WTC11 (cell line): ENCODE results near the gene TUNAR. TPM values are rescaled to one million over a fixed set of nuclear protein-coding genes. Genes with fewer than 3 reads are reported as not detected.

Experiments
- ATAC-seq: fragments of 200-7000 bp; cut with Tn5 transposase; 2 replicates; pipeline ENCODE4 v1.10.0; 2021; ENCODE audit warnings: mild to moderate bottlenecking, moderate library complexity
- CTCF ChIA-PET: fragments of 300-600 bp; sonication (Branson Sonifier 250); formaldehyde crosslinking; loops from one replicate; lab custom pipeline; 2021; ENCODE audit warnings: antibody characterized with exemption; lab: Charles Lee
- POLR2A ChIA-PET: fragments of 350-600 bp; sonication (Branson Sonifier 250); formaldehyde crosslinking; loops from one replicate; lab custom pipeline; 2021; ENCODE audit warnings: antibody characterized with exemption; lab: Charles Lee
- DNase-seq: peaks from one replicate; pipeline ENCODE4 v3.0.0; 2021; ENCODE audit warnings: low spot score
- H3K27ac Mint-ChIP-seq: 2 replicates; pipeline ENCODE4 v1.8.0; 2021; ENCODE audit warnings: mixed read lengths
- H3K27me3 Mint-ChIP-seq: 2 replicates; pipeline ENCODE4 v1.8.0; 2021; ENCODE audit warnings: low read depth, mild to moderate bottlenecking, moderate library complexity, mixed read lengths
- H3K36me3 Mint-ChIP-seq: 2 replicates; pipeline ENCODE4 v1.8.0; 2021; ENCODE audit warnings: mixed read lengths
- H3K4me1 Mint-ChIP-seq: 2 replicates; pipeline ENCODE4 v1.8.0; 2022; ENCODE audit warnings: mixed read lengths
- H3K4me3 Mint-ChIP-seq: 2 replicates; pipeline ENCODE4 v1.8.0; 2021; ENCODE audit warnings: mild to moderate bottlenecking, moderate library complexity, mixed read lengths
- H3K9me3 Mint-ChIP-seq: 2 replicates; pipeline ENCODE4 v1.8.0; 2021; ENCODE audit warnings: mixed read lengths
- FOXK1 ChIP-seq: sonication (generic); formaldehyde crosslinking; IDR thresholded peaks from 2 replicates; pipeline ENCODE4 v1.8.0; 2022; ENCODE audit warnings: mild to moderate bottlenecking, moderate library complexity, missing genetic modification reagents
- GTF2I ChIP-seq: fragments of 250-450 bp; sonication (Bioruptor Pico); conservative IDR thresholded peaks from 2 replicates; pipeline ENCODE4 v1.4.0; 2021; ENCODE audit warnings: mild to moderate bottlenecking
- HMGXB4 ChIP-seq: sonication (generic); formaldehyde crosslinking; IDR thresholded peaks from 2 replicates; pipeline ENCODE4 v1.8.1; 2023; ENCODE audit warnings: mild to moderate bottlenecking, moderate library complexity, missing genetic modification reagents
- IRF1 ChIP-seq: sonication (generic); formaldehyde crosslinking; IDR thresholded peaks from 2 replicates; pipeline ENCODE4 v1.8.0; 2023; ENCODE audit warnings: missing genetic modification reagents
- IRF2 ChIP-seq: sonication (generic); formaldehyde crosslinking; IDR thresholded peaks from 2 replicates; pipeline ENCODE4 v1.8.0; 2022; ENCODE audit warnings: low read depth, missing genetic modification reagents, borderline replicate concordance
- MXD4 ChIP-seq: fragments of 250-450 bp; sonication (Bioruptor Pico); IDR thresholded peaks from 2 replicates; pipeline ENCODE4 v1.8.0; 2021; ENCODE audit warnings: mild to moderate bottlenecking, moderate library complexity, borderline replicate concordance
- MYBL2 ChIP-seq: sonication (generic); formaldehyde crosslinking; IDR thresholded peaks from 2 replicates; pipeline ENCODE4 v1.8.1; 2023; ENCODE audit warnings: mild to moderate bottlenecking, moderate library complexity, missing genetic modification reagents
- NFATC4 ChIP-seq: fragments of 250-450 bp; sonication (Bioruptor Pico); IDR thresholded peaks from 2 replicates; pipeline ENCODE4 v1.9.0; 2021; ENCODE audit warnings: mild to moderate bottlenecking
- PRRX2 ChIP-seq: fragments of 250-450 bp; sonication (Bioruptor Pico); IDR thresholded peaks from 2 replicates; pipeline ENCODE4 v1.8.0; 2021; ENCODE audit warnings: mild to moderate bottlenecking
- RELA ChIP-seq: sonication (generic); formaldehyde crosslinking; IDR thresholded peaks from 2 replicates; pipeline ENCODE4 v1.8.1; 2022; ENCODE audit warnings: missing genetic modification reagents, mild to moderate bottlenecking, borderline replicate concordance
- TEAD1 ChIP-seq: sonication (generic); formaldehyde crosslinking; IDR thresholded peaks from 2 replicates; pipeline ENCODE4 v1.8.0; 2022; ENCODE audit warnings: mild to moderate bottlenecking, missing genetic modification reagents
- ZBTB43 ChIP-seq: sonication (generic); formaldehyde crosslinking; IDR thresholded peaks from 2 replicates; pipeline ENCODE4 v1.8.1; 2023; ENCODE audit warnings: mild to moderate bottlenecking, missing genetic modification reagents
- ZNF121 ChIP-seq: sonication (generic); formaldehyde crosslinking; IDR thresholded peaks from 2 replicates; pipeline ENCODE4 v1.8.0; 2023; ENCODE audit warnings: missing genetic modification reagents
- ZNF423 ChIP-seq: fragments of 250-450 bp; sonication (Bioruptor Pico); IDR thresholded peaks from 2 replicates; pipeline ENCODE4 v2.1.2; 2022; ENCODE audit warnings: mild to moderate bottlenecking, moderate library complexity
- ZNF671 ChIP-seq: fragments of 250-450 bp; sonication (Bioruptor Pico); IDR thresholded peaks from 2 replicates; pipeline ENCODE4 v1.8.0; 2021; ENCODE audit warnings: mild to moderate bottlenecking
- ZSCAN18 ChIP-seq: fragments of 250-450 bp; sonication (Bioruptor Pico); IDR thresholded peaks from 2 replicates; pipeline ENCODE4 v2.1.2; 2022; ENCODE audit warnings: mild to moderate bottlenecking, moderate library complexity
- total RNA-seq: library from RNA; stranded (reverse); gene quantifications from 3 replicates; pipeline ENCODE4 v1.2.3, GENCODE V29; 2021
- TF ChIP-seq, protein P1 (sequence below): fragments of 250-450 bp; sonication (Bioruptor Pico); IDR thresholded peaks from 2 replicates; pipeline ENCODE4 v1.9.0; 2021; ENCODE audit warnings: mild to moderate bottlenecking
- TF ChIP-seq, protein P2 (sequence below): sonication (generic); formaldehyde crosslinking; IDR thresholded peaks from 2 replicates; pipeline ENCODE4 v1.8.0; 2022; ENCODE audit warnings: mild to moderate bottlenecking, missing genetic modification reagents
- TF ChIP-seq, protein P3 (sequence below): fragments of 250-450 bp; sonication (Bioruptor Pico); conservative IDR thresholded peaks from 2 replicates; pipeline ENCODE4 v1.9.0; 2021; ENCODE audit warnings: mild to moderate bottlenecking
- TF ChIP-seq, protein P4 (sequence below): sonication (generic); formaldehyde crosslinking; IDR thresholded peaks from 2 replicates; pipeline ENCODE4 v1.8.1; 2023; ENCODE audit warnings: mild to moderate bottlenecking, missing genetic modification reagents
- TF ChIP-seq, protein P5 (sequence below): sonication (generic); formaldehyde crosslinking; IDR thresholded peaks from 2 replicates; pipeline ENCODE4 v1.8.1; 2023; ENCODE audit warnings: mild to moderate bottlenecking, missing genetic modification reagents, moderate library complexity

The TUNAR gene
- total RNA-seq, 1 experiment from 2014 or later = 36.3 TPM

DNA sequence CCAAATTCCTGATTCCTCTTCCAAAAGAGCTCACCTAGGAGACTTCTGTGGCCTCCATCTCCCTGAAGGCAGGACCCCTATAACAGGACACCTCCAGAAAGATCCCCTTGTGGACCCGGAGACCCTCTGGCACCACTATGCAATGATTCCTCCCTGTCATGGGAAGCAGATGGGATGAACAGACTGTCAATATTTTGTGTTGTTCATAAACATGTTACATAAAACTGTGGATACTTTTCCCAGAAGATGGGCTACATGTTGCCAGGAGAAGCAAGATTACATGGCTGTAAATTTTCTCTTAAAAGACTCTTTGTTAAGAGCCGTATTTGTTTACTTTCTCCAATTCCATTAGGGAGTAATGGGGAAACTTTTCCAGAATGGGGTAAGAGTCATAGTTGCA is 52.1 kb downstream of the TUNAR start:
- ChIA-PET CTCF (interaction anchor here (1.2 kb wide), 1 partner anchor 15 kb away, joined by 3 read pairs; no protein-coding TSS in a partner anchor), POLR2A (interaction anchor here (1.5 kb wide), 1 partner anchor 14 kb away, joined by 4 read pairs; no protein-coding TSS in a partner anchor)
- H3K4me1 Mint-ChIP-seq = peaks cover 41% of the 10 kb centered on the region
- H3K4me3 Mint-ChIP-seq = no peak overlapping the region
- no peak for ATAC-seq
- no peak for DNase-seq
- H3K27ac Mint-ChIP-seq = peak overlapping the region; percentile 25; the same call in 1 of the 2 replicates
- H3K27me3 Mint-ChIP-seq = peaks cover 3% of the 10 kb centered on the region; the same call in 1 of the 2 replicates
- no peaks in the 10 kb centered on the region for H3K9me3 Mint-ChIP-seq
- TF ChIP-seq IRF1 (CRISPR knock-in tag) (no peak), ZNF121 (no peak), IRF2 (CRISPR knock-in tag) (no peak), GTF2I (no peak), NFATC4 (CRISPR knock-in tag) (no peak), HMGXB4 (CRISPR knock-in tag) (no peak)
- peaks cover 1% of the 10 kb centered on the region; the same call in 1 of the 2 replicates for H3K36me3 Mint-ChIP-seq

DNA sequence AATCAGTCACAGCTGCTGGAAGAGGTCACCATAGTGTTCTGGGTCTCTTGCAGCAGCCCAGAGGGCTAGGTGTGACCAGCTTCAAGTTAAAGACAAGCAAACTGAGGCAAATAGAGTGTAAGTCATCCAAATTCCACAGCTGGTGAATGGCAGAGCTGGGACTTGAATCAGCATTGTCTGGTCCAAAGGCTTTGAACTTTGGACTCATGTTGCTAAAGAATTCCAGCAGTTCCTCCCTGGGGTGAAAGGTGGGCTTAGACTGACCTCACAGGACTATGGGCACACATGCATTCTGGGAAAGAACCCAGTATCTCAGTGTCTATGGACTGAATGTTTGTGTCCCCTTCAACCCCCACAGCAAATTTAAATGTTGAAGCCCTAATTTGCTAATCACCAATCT is 54.8 kb downstream of the TUNAR start:
- TF ChIP-seq ZSCAN18 (CRISPR knock-in tag) (no peak), MYBL2 (CRISPR knock-in tag) (no peak), ZBTB43 (no peak), RELA (CRISPR knock-in tag) (no peak), ZNF423 (CRISPR knock-in tag) (no peak), TEAD1 (CRISPR knock-in tag) (no peak), MXD4 (CRISPR knock-in tag) (no peak), ZNF121 (no peak), PRRX2 (CRISPR knock-in tag) (no peak), ZNF671 (no peak), FOXK1 (CRISPR knock-in tag) (no peak)
- TF ChIP-seq, protein P1, sequence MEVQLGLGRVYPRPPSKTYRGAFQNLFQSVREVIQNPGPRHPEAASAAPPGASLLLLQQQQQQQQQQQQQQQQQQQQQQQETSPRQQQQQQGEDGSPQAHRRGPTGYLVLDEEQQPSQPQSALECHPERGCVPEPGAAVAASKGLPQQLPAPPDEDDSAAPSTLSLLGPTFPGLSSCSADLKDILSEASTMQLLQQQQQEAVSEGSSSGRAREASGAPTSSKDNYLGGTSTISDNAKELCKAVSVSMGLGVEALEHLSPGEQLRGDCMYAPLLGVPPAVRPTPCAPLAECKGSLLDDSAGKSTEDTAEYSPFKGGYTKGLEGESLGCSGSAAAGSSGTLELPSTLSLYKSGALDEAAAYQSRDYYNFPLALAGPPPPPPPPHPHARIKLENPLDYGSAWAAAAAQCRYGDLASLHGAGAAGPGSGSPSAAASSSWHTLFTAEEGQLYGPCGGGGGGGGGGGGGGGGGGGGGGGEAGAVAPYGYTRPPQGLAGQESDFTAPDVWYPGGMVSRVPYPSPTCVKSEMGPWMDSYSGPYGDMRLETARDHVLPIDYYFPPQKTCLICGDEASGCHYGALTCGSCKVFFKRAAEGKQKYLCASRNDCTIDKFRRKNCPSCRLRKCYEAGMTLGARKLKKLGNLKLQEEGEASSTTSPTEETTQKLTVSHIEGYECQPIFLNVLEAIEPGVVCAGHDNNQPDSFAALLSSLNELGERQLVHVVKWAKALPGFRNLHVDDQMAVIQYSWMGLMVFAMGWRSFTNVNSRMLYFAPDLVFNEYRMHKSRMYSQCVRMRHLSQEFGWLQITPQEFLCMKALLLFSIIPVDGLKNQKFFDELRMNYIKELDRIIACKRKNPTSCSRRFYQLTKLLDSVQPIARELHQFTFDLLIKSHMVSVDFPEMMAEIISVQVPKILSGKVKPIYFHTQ (CRISPR knock-in tag) = no peak
- TF ChIP-seq, protein P2, sequence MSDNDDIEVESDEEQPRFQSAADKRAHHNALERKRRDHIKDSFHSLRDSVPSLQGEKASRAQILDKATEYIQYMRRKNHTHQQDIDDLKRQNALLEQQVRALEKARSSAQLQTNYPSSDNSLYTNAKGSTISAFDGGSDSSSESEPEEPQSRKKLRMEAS (CRISPR knock-in tag) = no peak
- TF ChIP-seq, protein P3, sequence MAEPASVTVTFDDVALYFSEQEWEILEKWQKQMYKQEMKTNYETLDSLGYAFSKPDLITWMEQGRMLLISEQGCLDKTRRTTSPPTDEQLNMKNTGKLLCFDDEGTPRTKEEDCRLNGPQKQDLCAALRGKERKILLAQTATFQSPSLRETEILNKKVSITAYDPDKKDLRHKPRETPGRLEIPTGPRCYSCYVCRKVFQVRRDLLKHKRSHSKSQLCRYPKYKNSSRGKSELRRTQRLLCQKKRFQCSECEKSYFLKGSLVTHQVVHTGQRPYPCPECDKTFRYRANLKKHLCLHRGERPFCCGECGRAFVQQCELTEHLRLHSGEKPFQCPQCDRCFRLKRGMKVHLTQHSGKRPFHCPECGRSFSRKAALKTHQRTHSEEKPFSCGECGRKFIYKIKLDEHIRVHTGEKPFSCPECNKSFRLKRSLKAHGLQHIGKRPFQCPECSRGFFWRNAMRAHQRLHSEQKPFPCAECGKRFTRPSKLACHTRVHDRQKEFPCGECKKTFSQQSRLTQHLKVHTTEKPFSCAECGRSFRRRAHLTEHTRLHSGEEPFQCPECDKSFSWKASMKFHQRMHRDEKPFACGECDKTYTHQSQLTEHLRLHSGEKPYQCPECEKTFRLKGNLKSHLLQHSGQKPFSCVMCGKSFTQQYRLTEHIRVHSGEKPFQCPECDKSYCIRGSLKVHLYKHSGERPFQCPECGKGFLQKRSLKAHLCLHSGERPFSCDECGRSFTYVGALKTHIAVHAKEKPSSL (CRISPR knock-in tag) = no peak
- TF ChIP-seq, protein P4, sequence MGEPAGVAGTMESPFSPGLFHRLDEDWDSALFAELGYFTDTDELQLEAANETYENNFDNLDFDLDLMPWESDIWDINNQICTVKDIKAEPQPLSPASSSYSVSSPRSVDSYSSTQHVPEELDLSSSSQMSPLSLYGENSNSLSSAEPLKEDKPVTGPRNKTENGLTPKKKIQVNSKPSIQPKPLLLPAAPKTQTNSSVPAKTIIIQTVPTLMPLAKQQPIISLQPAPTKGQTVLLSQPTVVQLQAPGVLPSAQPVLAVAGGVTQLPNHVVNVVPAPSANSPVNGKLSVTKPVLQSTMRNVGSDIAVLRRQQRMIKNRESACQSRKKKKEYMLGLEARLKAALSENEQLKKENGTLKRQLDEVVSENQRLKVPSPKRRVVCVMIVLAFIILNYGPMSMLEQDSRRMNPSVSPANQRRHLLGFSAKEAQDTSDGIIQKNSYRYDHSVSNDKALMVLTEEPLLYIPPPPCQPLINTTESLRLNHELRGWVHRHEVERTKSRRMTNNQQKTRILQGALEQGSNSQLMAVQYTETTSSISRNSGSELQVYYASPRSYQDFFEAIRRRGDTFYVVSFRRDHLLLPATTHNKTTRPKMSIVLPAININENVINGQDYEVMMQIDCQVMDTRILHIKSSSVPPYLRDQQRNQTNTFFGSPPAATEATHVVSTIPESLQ (CRISPR knock-in tag) = no peak
- TF ChIP-seq, protein P5, sequence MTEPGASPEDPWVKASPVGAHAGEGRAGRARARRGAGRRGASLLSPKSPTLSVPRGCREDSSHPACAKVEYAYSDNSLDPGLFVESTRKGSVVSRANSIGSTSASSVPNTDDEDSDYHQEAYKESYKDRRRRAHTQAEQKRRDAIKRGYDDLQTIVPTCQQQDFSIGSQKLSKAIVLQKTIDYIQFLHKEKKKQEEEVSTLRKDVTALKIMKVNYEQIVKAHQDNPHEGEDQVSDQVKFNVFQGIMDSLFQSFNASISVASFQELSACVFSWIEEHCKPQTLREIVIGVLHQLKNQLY (CRISPR knock-in tag) = no peak
- Mint-ChIP-seq H3K36me3 (no peaks in the 10 kb centered on the region), H3K27me3 (peaks cover 3% of the 10 kb centered on the region; the same call in 1 of the 2 replicates), H3K9me3 (no peaks in the 10 kb centered on the region), H3K4me1 (peaks cover 20% of the 10 kb centered on the region), H3K27ac (no peak overlapping the region), H3K4me3 (no peak overlapping the region)
- no peak for ATAC-seq
- no peak for DNase-seq
- CTCF ChIA-PET = no interaction called here
- POLR2A ChIA-PET = no interaction called here
